ENCODE measurements around the gene MANSC4.
A peak's percentile ranks its signal among the peaks of the same experiment; 100 is the strongest.

The MANSC4 gene

GRCh38 chr12:27779920-27780611 lies at the start of gene MANSC4, which contains the start of gene KLHL42:
Gene MANSC4 (minus strand): TSS chr12:27780236. CDS start chr12:27771276, 8,960 bp downstream.
Gene KLHL42 (plus strand): TSS chr12:27780233. CDS start chr12:27780331, 98 bp downstream.
- Mint-ChIP-seq H3K9me3 (peaks cover 3% of the 10 kb centered on the region), H3K27me3 (ENCODE audit: low read depth, poor library complexity) (peaks cover 2% of the 10 kb centered on the region), H3K4me3 (peak within 1 kb of the TSS; percentile 85), H3K27ac (peak within 1 kb of the TSS; percentile 93), H3K4me1 (peaks cover 50% of the 10 kb centered on the region), H3K36me3 (ENCODE audit: low read depth) (peaks cover 30% of the 10 kb centered on the region)
- peak; percentile 84 for DNase-seq
- TF ChIP-seq, protein P1, sequence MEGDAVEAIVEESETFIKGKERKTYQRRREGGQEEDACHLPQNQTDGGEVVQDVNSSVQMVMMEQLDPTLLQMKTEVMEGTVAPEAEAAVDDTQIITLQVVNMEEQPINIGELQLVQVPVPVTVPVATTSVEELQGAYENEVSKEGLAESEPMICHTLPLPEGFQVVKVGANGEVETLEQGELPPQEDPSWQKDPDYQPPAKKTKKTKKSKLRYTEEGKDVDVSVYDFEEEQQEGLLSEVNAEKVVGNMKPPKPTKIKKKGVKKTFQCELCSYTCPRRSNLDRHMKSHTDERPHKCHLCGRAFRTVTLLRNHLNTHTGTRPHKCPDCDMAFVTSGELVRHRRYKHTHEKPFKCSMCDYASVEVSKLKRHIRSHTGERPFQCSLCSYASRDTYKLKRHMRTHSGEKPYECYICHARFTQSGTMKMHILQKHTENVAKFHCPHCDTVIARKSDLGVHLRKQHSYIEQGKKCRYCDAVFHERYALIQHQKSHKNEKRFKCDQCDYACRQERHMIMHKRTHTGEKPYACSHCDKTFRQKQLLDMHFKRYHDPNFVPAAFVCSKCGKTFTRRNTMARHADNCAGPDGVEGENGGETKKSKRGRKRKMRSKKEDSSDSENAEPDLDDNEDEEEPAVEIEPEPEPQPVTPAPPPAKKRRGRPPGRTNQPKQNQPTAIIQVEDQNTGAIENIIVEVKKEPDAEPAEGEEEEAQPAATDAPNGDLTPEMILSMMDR (IDR thresholded peaks at IDR 0.05), result no peak

DNA sequence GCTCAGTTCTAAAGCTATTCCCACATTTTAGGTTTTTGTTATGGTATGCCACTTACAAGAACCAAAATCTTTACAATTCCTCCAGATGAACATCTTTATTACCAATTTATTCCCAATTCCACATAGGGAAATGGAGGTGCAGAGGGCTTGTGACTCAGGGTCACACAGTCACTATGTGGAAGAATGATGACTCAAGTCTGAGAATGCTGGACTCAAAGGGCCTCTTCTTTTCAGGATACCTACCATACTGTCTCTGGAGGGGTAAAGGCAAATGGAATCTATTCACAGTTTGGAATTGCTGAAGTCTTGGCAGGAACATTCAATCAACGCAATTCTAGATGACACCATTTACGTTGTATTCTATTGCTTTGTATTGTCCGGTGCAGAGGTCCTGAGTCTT lies 48.2 kb upstream of the MANSC4 start:
- Mint-ChIP-seq H3K9me3 (peaks cover 6% of the 10 kb centered on the region), H3K4me1 (peaks cover 10% of the 10 kb centered on the region), H3K27me3 (ENCODE audit: low read depth, poor library complexity) (peaks cover 8% of the 10 kb centered on the region), H3K36me3 (ENCODE audit: low read depth) (no peaks in the 10 kb centered on the region), H3K4me3 (no peak overlapping the region), H3K27ac (no peak overlapping the region)
- DNase-seq, result no peak
- TF ChIP-seq, protein P1 (IDR thresholded peaks at IDR 0.05), result no peak

GRCh38 chr12:27826076-27826475 lies 46.0 kb upstream of the MANSC4 start:
- Mint-ChIP-seq H3K4me3 (no peak overlapping the region), H3K27me3 (ENCODE audit: low read depth, poor library complexity) (peaks cover 8% of the 10 kb centered on the region), H3K4me1 (peaks cover 10% of the 10 kb centered on the region), H3K36me3 (ENCODE audit: low read depth) (no peaks in the 10 kb centered on the region), H3K9me3 (peaks cover 6% of the 10 kb centered on the region), H3K27ac (no peak overlapping the region)
- DNase-seq, result no peak
- TF ChIP-seq, protein P1 (IDR thresholded peaks at IDR 0.05), result no peak

- peaks cover 8% of the 10 kb centered on the region for H3K27me3 Mint-ChIP-seq (ENCODE audit: low read depth, poor library complexity)
- H3K36me3 Mint-ChIP-seq (ENCODE audit: low read depth), result no peaks in the 10 kb centered on the region
- peaks cover 10% of the 10 kb centered on the region for H3K4me1 Mint-ChIP-seq
- DNase-seq, result no peak
- TF ChIP-seq, protein P1 (IDR thresholded peaks at IDR 0.05), result no peak
- H3K9me3 Mint-ChIP-seq, result peaks cover 6% of the 10 kb centered on the region
- peak overlapping the region; percentile 64 for H3K27ac Mint-ChIP-seq
- no peak overlapping the region for H3K4me3 Mint-ChIP-seq
Measured at GRCh38 chr12:27824126-27824842, 44.2 kb upstream of the MANSC4 start.

DNA sequence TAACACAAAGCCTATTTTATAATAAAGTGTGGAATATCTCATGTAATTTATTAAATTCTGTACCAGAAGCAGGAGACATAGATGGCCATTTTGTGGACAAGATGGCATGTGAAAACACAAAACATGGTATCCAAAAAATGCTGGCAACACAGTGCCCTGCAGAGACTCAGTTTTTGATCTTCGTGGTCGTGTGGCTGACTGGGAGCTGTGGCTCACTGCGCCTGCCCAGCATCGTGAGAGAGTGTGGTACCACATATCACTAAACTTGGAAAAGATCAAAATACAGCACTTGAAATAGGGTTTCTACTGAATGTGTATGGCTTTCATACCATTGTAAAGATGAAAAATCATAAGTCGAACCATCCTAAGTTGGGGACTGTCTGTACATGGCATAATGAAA lies 43.0 kb upstream of the MANSC4 start:
- TF ChIP-seq, protein P1 (IDR thresholded peaks at IDR 0.05), result no peak
- H3K36me3 Mint-ChIP-seq (ENCODE audit: low read depth), result no peaks in the 10 kb centered on the region
- peaks cover 7% of the 10 kb centered on the region for H3K27me3 Mint-ChIP-seq (ENCODE audit: low read depth, poor library complexity)
- no peak for DNase-seq
- no peak overlapping the region for H3K4me3 Mint-ChIP-seq
- H3K4me1 Mint-ChIP-seq, result peaks cover 10% of the 10 kb centered on the region
- peaks cover 4% of the 10 kb centered on the region for H3K9me3 Mint-ChIP-seq
- no peak overlapping the region for H3K27ac Mint-ChIP-seq

All from nephron progenitor cell (in vitro differentiated cells).